Right forelimb (tissue), 1 donor: Measurements from ENCODE around the gene CALCOCO1.

Experiments used
- DNase-seq: peaks from one replicate; pipeline ENCODE4 v3.0.0-alpha.2; 2018

Gene CALCOCO1

GRCh38 chr12:53659011-53659551 is 68.2 kb downstream of the CALCOCO1 start:
- peak; percentile 66 for DNase-seq
